ENCODE results near the gene AHI1.

The AHI1 gene

DNA sequence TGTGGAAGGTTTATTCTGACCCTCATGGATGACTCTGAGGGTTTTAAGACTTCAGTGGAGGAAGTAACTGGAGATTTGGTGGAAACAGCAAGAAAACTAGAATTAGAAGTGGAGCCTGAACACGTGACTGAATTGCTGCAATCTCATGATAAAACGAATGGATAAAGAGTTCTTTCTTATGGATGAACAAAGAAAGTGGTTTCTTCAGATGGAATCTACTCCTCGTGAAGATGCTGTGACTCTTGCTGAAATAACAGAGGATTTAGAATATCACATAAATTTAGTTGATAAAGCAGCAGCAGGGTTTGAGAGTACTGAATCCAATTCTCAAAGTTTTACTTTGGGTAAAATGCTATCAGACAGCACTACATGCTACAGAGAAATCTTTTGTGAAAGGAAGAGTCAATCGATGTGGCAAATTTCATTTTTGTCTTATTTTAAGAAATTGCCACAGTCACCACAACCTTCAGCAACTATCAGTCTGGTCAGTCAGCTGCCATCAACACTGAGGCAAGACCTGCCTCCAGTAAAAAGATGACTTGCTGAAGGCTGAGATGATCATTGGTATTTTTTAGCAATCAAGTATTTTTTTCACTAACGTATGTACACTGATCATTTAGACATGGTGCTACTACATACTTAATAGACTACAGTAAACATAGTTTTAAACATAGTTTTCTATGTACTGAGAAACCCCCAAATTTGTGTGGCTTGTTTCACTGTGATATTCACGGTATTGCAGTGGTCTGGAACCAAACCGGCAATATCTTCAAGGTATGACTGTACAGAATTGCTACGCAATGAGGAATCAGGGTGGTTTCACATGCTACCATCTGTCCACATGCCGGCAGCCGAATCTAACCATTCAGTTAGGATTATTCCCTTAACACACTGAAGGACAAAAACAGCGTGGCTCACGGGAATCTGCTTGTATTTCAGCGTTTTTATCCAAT, 167.4 kb downstream of the AHI1 start:
- DNase-seq (ENCODE audit: low read depth in 2 of 2): no peak

DNA sequence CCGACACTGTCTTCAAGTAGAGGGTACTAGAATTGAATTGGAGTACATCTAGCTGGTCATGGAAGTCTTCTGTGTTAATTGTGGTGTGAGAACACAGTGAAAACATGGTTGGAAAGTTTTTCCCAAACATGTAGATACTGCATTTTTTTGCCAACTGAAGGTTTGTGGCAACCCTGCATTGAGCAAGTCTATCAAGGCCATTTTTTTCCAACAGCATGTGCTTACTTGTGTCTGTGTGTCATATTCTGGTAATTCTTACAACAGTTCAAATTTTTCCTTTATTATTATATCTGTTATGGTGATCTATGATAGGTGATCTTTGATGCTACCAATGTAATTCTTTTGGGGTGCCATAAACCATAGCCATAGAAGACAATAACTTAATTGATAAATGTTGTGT, 169.4 kb downstream of the AHI1 start:
- DNase-seq (ENCODE audit: low read depth in 2 of 2): no peak

DNA sequence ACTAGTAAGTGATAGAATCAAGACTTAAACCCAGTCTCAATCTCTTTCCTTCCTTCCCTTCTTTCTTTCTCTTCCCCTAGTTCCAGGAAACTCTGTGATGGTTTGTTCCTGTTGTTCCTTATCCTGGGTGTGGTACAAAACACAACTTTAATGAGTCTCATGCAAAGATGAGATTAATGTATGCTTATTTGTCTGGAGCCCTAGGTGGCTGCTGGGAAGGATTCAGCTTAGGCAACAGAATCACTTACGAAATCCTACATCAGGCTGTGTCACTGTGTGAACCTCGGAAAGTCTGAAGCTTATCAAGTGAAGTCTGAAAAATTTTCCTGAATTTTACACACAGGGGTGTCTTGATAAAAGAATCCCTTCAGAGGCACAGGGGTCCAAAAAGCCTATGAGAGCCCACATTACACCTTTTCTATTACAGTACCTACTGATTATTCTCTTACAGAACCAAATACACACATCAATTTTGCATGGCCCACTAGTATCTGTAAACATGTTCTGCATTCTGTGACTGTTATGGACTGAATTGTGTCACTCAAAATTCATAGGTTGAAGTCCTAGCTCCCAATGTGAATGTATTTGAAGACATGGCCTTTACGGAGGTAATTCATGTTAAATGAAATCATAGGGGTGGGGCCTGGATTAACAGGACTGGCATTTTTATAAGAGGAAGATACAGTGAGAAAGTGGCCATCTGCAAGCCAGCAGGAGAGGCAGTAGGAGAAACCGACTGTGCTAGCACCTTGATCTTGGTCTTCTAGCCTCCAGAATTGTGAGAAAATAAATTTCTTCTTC, 171.7 kb downstream of the AHI1 start:
- no peak for DNase-seq (ENCODE audit: low read depth in 2 of 2)

DNA sequence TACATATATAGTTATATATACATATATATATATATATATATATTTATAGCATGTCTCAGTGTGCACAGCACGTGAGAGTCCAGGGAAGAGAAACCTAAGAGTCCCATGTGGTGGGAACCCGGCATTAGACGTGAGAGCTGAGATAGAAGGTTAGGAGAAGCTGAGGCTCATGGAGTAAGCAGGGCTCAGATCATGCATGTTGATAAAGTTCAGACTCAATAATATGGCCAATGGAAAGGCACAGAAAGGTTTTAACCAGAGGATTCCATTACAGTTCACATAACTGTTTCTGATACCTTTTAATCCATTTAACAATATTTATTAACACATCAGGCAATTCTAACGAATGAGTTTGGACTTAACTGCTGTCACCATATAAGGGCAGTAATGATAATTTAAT, 173.0 kb downstream of the AHI1 start:
- DNase-seq (ENCODE audit: low read depth in 2 of 2): no peak

DNA sequence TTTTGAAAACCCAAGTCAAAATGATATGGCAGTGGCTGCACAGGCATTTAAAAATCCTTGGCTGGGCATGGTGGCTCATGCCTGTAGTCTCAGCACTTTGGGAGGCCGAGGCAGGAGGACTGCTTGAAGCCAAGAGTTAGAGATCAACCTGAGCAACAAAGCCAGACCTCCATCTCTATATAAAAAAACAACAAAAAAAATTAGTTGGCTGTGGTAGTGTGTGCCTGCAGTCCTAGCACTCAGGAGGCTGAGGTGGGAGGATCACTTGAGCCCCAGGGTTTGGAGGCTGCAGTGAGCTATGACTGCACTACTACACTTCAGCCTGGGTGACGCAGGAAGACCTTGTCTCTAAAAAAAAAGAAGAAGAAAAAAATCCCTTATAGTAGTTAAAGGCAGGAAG, 173.6 kb downstream of the AHI1 start:
- no peak for DNase-seq (ENCODE audit: low read depth in 2 of 2)

DNA sequence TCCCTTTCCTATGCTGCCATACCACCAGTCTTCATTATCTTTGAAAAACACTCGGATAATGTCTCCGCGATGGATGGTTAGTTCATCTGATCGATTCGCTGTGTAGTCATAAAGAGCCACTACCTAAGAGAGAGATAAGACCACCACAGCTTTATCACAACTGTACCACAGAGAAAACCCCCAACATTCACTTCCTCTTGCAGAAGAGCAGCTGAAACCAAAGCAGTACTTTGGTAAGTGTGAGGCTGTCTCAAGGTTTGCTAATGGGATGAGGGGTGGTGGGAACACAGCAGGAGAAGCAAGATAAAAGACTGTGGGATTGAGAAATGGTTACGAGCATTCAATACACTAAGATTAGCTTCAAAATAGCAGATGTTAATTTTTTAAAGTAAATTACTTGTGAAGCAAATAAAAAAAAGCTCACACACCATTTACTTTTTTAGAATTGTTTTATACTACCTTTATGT, 174.3 kb downstream of the AHI1 start:
- DNase-seq (ENCODE audit: low read depth in 2 of 2): no peak

DNA sequence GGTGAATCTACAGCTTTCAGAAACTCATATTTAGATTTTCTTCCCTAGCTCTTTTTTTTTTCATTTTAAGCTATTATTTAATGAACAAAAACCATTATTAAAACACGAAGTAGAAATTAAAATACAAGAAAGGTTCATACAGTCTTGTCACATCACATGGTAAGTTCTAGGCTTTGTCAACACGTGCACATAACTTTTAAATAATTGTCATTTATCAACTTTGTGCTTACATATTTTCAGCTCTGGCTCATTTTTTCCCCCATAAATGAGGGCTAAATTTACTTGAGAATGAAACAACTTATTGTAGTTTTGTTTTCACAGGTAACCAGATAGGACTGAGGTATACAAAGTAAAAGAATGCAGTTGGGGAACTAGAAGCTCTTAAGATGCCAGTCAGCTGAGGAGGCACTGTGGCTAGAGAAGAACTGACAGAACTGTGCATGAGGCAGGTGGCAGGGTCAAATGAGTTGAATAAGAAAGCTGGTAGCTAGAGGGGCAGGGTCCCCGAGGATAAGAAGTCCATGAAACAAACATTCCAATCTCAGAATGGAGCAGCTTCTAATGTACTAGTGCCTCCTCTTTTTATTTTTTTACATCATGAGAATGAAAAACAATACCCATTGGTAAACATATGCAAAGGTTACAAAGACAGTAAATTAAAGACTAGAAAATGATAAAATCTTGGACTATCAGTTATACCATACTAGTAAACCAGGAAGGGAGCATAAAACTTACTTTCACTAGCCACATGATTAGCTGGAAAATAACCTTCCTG, 174.9 kb downstream of the AHI1 start:
- no peak for DNase-seq (ENCODE audit: low read depth in 2 of 2)

DNA sequence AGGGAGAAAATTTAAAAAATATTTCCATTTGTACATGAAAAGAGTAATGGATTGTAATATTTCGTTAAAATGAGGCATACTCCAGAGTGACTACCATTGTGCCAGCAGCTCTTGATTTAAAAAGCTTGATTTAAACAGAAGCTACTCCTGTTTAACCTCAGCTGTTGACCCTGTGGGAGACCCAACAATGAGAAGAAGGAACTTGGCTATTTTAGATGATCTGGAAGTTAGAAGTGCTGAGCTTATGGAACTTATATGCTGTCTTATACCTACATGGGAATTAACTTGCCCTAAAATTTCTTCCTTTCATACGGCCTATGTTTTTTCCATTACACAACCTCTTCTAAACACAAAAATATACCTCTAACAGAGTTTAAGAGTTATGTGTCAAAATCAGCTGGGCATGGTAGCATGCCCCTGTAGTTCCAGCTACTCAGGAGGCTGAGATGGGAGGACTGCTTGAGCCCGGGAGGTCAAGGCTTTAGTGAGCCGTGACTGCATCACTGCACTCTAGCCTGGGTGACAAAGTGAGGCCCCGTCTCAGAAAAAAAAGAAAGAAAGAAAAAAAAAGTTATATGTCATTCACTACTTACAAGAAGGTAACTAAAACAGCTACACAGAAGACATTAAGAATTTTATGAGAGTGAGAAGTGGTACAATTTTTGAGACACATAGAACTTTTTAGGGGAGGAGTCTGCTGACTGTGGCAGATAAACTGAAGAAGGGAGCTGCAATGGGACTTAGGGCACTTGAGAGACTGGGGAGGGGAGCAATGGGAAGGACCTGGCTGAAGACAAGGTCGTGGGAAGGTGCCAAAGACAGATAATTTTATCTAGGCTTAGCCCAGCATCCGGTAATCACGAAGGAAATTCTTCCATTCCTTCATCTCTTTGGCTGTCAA, 176.6 kb downstream of the AHI1 start:
- no peak for DNase-seq (ENCODE audit: low read depth in 2 of 2)

DNA sequence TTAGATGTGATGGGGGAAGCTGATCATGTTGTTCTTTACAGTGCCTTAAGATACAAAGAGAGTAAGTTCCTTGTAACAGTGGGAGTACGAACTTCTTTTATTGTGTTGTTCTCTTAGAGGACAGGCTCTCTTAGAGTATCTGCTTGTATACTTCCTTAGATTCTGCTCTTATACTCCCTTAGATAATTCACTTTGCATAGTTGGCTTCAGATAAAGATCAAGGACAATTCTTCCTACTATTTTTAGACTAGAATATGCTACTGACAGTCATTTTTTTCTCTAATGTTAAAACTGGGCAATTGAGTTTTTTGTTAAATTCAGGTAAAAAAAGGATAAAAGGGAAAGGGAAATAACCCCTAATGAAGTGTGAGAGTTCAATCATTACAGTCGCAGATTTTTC, 177.7 kb downstream of the AHI1 start:
- DNase-seq (ENCODE audit: low read depth in 2 of 2): no peak

DNA sequence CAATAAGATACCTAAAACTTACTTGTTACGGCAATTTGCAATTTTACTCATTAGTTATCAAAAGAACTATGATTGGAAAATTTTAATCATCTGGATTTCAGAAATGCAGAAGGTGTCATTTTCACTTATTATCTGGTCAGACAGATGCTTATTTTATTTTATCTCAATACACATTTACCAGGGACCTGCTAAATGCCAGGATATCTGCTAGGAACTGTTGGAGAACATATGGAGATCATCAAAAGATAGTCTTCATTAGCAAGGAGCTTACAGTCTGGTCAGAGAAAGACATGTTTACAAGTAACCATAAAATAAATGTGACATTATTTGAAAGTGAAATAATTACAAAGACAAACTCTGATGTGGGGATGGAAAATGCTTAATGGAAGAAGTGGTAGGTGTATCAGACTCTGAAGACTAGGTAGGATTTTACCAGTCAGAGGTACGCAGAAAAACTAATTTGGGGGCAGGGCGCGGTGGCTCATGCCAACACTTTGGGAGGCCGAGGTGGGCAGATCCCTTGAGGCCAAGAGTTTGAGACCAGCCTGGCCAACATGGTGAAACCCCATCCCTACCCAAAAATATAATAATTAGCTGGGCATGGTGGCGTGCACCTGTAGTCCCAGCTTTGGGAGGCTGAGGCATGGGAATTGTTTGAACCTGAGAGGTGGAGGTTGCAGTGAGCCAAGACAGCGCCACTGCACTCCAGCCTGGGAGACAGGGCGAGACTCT, 178.6 kb downstream of the AHI1 start:
- DNase-seq (ENCODE audit: low read depth in 2 of 2): no peak

DNA sequence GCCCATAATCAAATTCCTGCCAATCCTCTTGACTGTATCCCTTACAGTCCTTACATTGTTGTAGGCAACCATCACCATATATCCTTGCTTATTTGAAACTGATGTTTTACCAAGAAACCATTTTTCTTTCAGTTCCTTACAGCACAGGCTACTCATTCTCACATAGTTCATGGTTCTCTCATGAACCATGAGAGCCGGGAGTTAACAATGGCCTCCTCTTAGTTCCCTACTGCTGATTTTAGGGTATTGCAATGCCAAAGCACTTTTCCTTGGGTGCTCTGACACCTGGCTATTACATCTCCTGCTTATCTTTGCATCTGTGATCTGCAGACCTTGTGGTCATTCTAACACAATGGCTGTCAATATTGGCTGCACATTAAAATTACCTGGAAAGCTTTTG, 183.0 kb downstream of the AHI1 start:
- no peak for DNase-seq (ENCODE audit: low read depth in 2 of 2)

DNA sequence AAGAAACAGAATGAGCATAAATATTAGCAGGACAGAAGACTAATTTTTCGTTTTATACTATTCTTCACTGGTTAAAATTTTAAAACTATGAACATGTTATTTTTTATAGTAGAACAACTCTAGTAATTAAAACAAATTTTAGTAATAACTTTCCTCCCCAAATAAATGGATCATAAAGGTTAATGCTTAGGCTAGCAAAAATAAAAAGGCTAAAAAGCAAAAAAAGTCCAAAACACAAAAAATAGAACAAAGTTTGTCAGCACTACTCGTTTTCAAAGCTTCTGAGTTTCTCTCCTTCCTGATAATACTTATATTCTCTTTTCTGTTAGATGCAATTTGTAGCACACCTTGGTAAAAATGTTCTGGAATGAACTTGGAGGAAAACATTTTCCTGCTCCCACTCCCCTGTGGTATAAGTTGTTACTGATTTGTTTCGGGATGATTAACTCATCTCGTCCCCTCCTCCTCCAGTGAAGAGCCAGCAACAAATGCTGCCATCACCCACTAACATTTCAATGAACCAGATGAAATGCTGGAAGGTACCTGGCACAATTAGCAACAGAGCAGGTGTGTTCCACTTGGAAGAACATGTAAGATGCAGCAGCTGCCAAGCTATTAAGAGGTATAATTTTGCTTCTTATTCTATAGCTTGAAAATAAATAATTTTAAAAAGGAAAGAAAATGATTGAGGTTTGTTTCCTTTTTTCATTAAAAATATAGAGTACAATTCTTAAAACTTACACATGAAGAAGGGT, 185.9 kb downstream of the AHI1 start:
- no peak for DNase-seq (ENCODE audit: low read depth in 2 of 2)

DNA sequence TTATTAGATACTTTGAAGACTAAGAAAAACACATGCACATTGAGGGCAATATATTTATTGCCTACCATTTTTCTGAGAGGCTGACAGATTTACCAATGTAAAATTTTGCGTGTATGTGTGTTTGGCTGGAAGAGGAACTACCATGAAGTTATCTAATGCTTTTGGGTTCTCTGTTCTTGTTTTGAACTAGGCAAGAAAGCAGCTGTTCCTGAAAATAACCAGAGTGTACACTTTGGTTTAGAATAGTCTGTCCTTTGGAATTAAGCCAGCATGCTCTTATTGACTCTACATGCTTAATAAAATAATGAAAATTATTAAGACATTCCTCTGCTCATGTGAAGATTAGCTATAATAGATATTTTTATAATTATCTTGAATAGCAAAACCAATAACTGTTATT, 187.2 kb downstream of the AHI1 start:
- no peak for DNase-seq (ENCODE audit: low read depth in 2 of 2)

DNA sequence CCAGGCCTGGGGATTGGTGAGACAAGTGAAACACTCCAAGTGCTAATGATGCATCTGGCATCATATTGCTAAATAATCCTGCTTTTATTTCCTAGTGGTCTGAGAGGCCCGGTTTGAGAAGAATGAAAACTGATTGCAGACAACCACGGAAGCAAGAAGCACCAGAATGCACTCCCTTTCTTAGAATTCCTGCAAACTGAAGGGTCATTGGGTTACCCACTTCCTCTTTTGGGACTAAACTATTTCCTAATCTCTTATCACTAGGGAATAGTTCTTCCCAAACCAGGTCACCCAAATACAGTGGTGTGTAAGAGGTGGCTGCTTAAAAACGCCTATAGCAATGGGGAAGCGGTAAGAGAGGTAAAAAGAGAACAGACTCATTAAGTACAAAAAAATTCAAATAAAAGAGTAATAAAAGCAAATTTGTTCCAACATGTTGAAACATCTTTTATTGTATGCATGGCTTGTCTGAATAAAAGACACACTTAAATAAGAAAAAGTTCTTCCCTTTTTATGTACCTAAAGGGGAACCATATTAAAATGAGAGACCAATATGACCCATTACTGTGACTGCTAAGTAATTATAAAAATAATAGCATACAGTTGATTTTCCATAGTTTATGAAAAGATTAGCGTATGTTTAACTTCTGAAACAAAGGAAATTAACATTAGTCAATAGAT, 190.7 kb downstream of the AHI1 start:
- no peak for DNase-seq (ENCODE audit: low read depth in 2 of 2)

DNA sequence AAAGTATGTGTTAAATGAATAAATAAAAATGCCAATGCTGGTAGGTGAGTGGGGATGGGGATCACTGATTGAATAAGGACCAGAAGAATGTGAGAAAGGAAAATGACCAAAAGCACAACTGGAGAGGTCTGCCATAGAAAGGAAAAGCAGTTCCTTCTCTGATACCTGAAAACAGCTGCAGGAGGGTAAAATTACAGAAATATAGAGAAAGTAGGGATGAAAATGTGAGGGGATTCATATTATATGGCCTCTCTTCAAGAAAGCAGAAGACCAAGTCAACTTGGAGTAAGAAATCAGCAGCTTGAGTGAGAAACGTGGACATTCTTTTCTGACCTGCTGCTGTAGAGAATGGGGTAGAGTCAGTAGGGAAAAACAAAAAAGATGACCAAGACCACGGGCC, 191.4 kb downstream of the AHI1 start:
- DNase-seq (ENCODE audit: low read depth in 2 of 2): no peak

DNA sequence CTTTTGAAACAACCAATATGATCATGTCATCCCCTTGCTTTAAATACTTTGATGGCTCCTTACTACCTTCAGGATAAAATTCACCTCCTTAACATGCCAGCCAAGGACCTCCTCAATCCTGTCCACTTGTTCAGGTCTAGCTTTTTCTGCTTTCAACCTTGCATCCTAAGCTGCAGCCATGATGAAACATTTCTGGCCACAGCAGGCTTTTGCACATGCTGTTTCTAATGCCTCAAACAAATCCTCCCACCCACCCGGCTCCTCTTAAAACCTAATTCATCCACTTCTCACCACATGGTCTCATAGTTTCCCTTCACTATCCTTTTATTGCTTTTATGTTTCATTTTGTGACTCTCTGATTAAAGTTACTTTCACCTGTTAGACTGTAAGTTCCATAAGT, 191.9 kb downstream of the AHI1 start:
- no peak for DNase-seq (ENCODE audit: low read depth in 2 of 2)

DNA sequence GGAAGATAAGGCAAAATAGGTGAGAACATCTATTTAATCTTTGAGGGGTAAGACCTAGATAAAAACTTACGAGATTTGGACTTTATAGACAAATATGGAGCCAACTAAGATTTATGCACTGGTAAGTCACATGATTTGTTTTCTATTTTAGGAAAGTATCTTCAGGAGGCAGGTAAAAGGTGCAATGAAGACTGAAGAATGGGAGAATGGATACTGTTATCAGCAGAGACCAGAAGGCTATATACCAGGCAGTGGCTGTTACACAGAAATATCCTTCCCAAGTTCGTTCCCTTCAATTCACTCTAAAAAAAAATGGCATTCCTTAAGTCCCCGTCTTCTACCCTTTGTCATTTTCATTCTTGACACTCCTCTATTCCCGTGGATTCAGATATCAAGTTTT, 192.7 kb downstream of the AHI1 start:
- no peak for DNase-seq (ENCODE audit: low read depth in 2 of 2)

DNA sequence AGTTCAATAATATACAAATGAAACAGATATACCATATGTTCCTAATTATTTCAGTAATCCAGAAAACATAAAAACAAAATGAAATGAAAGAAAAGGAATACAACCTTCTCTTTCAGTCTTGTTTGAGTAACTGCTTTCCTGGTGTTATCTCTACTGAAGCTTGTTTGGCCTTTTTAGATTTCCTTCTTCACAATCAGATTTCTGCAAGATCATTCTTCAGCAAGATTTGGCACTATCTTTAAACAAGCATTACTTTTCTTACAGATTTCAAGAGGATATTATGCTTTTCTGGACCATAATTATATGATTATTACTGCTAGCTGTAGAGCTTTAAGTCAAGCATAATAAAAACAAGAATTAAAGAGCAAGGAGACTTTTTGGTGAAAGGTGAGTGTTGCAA, 196.2 kb downstream of the AHI1 start:
- DNase-seq (ENCODE audit: low read depth in 2 of 2): no peak

DNA sequence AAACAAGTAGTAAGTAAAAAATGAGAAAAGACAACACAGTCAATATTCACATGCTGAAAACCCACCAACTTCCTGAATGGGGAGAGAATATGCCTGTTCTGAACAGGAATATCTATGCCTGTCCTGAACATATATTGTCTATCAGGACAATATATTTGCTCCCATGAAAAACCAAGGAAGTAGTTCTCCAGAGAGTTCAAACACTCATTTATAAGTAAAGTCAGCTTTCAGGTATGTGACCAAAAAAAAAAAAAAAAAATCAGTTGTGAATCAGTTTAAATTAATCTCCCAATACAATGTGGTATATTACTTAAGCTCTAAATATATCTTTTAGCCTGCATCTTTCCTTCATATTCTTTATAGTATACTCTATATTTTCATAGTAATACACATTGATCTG, 197.0 kb downstream of the AHI1 start:
- no peak for DNase-seq (ENCODE audit: low read depth in 2 of 2)

Measured in stimulated activated CD4-positive, alpha-beta T cell treated with anti-CD3 and anti-CD28 coated beads, Interleukin-4, amount 100 ng/mL, for 48 hours (primary cell).